ENCODE results near the gene CRCP.

DNA sequence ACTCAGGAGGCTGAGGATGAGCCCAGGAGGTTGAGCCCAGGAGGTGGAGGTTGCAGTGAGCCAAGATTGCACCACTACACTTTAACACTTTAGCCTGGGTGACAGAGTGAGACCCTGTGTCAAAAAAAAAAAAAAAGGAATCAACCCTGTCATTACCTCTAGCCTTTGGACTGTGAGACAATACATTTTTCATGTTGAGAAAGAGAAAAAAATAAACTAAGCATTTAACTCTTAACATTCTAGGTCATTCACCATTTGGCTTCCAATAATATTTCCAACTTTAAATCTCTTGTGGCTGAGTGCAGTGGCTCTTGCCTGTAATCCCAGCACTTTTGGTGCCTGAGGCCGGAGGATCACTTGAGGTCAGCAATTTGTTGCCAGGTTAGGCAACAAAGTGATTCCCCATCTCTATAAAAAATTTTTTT, 48.6 kb downstream of the CRCP start:
- TF ChIP-seq, protein P1, sequence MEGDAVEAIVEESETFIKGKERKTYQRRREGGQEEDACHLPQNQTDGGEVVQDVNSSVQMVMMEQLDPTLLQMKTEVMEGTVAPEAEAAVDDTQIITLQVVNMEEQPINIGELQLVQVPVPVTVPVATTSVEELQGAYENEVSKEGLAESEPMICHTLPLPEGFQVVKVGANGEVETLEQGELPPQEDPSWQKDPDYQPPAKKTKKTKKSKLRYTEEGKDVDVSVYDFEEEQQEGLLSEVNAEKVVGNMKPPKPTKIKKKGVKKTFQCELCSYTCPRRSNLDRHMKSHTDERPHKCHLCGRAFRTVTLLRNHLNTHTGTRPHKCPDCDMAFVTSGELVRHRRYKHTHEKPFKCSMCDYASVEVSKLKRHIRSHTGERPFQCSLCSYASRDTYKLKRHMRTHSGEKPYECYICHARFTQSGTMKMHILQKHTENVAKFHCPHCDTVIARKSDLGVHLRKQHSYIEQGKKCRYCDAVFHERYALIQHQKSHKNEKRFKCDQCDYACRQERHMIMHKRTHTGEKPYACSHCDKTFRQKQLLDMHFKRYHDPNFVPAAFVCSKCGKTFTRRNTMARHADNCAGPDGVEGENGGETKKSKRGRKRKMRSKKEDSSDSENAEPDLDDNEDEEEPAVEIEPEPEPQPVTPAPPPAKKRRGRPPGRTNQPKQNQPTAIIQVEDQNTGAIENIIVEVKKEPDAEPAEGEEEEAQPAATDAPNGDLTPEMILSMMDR (IDR thresholded peaks at IDR 0.05), result no peak
- TF ChIP-seq POLR2A (IDR thresholded peaks at IDR 0.05), result no peak
